WTC11 (cell line): Measurements from ENCODE around the gene CPNE5.

Source experiments
- ETV6 ChIP-seq: sonication (generic); formaldehyde crosslinking; IDR thresholded peaks from 2 replicates; pipeline ENCODE4 v1.8.1; 2022; ENCODE audit warnings: mild to moderate bottlenecking, missing genetic modification reagents
- TF ChIP-seq, protein P1 (sequence below): sonication (generic); formaldehyde crosslinking; conservative IDR thresholded peaks from 2 replicates; pipeline ENCODE4 v1.8.1; 2022; ENCODE audit warnings: mild to moderate bottlenecking, missing genetic modification reagents
- TF ChIP-seq, protein P2 (sequence below): fragments of 200-600 bp; IDR thresholded peaks from 2 replicates; pipeline ENCODE4 v1.8.0; 2022; ENCODE audit warnings: antibody characterized with exemption
- TF ChIP-seq, protein P3 (sequence below): fragments of 250-450 bp; sonication (Bioruptor Pico); IDR thresholded peaks from 2 replicates; pipeline ENCODE4 v1.9.0; 2021; ENCODE audit warnings: mild to moderate bottlenecking, borderline replicate concordance
- TF ChIP-seq, protein P4 (sequence below): sonication (generic); formaldehyde crosslinking; IDR thresholded peaks from 2 replicates; pipeline ENCODE4 v1.8.1; 2023; ENCODE audit warnings: mild to moderate bottlenecking, missing genetic modification reagents, moderate library complexity

DNA sequence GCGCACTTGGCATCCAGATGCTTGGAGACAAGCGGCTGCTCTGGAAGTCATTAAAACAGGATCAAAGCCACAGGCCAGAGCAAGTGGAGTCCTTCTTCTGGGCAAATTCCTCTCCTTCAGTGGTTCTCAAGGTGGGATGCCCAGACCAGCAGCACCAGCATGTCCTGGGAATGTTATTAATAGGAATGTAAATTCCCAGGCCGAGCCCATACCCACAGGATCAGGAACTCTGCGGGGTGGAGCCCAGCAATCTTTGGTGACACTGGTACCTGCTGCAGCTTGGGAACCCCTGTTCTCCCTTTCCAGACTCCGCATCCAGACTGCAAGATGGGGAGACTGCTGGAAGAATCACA lies 44.6 kb downstream of the CPNE5 start:
- TF ChIP-seq, protein P1, sequence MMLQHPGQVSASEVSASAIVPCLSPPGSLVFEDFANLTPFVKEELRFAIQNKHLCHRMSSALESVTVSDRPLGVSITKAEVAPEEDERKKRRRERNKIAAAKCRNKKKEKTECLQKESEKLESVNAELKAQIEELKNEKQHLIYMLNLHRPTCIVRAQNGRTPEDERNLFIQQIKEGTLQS = no peak
- TF ChIP-seq, protein P2, sequence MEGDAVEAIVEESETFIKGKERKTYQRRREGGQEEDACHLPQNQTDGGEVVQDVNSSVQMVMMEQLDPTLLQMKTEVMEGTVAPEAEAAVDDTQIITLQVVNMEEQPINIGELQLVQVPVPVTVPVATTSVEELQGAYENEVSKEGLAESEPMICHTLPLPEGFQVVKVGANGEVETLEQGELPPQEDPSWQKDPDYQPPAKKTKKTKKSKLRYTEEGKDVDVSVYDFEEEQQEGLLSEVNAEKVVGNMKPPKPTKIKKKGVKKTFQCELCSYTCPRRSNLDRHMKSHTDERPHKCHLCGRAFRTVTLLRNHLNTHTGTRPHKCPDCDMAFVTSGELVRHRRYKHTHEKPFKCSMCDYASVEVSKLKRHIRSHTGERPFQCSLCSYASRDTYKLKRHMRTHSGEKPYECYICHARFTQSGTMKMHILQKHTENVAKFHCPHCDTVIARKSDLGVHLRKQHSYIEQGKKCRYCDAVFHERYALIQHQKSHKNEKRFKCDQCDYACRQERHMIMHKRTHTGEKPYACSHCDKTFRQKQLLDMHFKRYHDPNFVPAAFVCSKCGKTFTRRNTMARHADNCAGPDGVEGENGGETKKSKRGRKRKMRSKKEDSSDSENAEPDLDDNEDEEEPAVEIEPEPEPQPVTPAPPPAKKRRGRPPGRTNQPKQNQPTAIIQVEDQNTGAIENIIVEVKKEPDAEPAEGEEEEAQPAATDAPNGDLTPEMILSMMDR = no peak
- TF ChIP-seq, protein P3, sequence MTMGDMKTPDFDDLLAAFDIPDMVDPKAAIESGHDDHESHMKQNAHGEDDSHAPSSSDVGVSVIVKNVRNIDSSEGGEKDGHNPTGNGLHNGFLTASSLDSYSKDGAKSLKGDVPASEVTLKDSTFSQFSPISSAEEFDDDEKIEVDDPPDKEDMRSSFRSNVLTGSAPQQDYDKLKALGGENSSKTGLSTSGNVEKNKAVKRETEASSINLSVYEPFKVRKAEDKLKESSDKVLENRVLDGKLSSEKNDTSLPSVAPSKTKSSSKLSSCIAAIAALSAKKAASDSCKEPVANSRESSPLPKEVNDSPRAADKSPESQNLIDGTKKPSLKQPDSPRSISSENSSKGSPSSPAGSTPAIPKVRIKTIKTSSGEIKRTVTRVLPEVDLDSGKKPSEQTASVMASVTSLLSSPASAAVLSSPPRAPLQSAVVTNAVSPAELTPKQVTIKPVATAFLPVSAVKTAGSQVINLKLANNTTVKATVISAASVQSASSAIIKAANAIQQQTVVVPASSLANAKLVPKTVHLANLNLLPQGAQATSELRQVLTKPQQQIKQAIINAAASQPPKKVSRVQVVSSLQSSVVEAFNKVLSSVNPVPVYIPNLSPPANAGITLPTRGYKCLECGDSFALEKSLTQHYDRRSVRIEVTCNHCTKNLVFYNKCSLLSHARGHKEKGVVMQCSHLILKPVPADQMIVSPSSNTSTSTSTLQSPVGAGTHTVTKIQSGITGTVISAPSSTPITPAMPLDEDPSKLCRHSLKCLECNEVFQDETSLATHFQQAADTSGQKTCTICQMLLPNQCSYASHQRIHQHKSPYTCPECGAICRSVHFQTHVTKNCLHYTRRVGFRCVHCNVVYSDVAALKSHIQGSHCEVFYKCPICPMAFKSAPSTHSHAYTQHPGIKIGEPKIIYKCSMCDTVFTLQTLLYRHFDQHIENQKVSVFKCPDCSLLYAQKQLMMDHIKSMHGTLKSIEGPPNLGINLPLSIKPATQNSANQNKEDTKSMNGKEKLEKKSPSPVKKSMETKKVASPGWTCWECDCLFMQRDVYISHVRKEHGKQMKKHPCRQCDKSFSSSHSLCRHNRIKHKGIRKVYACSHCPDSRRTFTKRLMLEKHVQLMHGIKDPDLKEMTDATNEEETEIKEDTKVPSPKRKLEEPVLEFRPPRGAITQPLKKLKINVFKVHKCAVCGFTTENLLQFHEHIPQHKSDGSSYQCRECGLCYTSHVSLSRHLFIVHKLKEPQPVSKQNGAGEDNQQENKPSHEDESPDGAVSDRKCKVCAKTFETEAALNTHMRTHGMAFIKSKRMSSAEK = no peak
- TF ChIP-seq ETV6 = no peak
- TF ChIP-seq, protein P4, sequence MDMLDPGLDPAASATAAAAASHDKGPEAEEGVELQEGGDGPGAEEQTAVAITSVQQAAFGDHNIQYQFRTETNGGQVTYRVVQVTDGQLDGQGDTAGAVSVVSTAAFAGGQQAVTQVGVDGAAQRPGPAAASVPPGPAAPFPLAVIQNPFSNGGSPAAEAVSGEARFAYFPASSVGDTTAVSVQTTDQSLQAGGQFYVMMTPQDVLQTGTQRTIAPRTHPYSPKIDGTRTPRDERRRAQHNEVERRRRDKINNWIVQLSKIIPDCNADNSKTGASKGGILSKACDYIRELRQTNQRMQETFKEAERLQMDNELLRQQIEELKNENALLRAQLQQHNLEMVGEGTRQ (CRISPR knock-in tag) = no peak
